Raji (cell line): ENCODE results near the gene EXOC4.

Experiments
- POLR2A ChIP-seq: IDR thresholded peaks from 2 replicates; pipeline ENCODE4 v1.6.1; 2011; ENCODE audit warnings: low read depth, low read length, control low read depth; ENCODE audit not compliant: insufficient read depth

EXOC4 gene

GRCh38 chr7:133796782-133797745 is 544.2 kb downstream of the EXOC4 start:
- no peak for TF ChIP-seq POLR2A

GRCh38 chr7:133797818-133798520 is 545.1 kb downstream of the EXOC4 start:
- TF ChIP-seq POLR2A = no peak

- TF ChIP-seq POLR2A = no peak
These were observed 548.5 kb downstream of the EXOC4 start for GRCh38 chr7:133801341-133801740.

DNA sequence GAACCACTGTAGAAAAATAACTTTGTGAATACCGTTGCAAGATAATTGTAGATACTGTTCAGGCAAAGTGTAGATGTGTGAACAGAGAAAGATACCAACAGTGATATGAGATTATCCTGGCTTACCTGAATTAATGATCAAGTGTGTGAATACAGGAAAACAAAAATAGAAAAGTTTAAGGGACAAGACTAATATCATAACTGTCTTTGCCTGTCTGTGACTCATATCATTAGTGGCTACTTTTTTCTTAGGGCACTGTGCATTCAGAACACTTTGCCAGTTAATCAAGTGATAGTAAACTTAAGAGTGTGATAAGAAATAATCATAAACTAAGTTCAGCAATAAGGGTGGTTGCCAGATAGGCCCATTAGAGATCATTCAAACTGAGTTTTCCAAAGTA is 551.2 kb downstream of the EXOC4 start:
- no peak for TF ChIP-seq POLR2A

- no peak for TF ChIP-seq POLR2A
These were observed 552.5 kb downstream of the EXOC4 start for GRCh38 chr7:133805426-133805825.

DNA sequence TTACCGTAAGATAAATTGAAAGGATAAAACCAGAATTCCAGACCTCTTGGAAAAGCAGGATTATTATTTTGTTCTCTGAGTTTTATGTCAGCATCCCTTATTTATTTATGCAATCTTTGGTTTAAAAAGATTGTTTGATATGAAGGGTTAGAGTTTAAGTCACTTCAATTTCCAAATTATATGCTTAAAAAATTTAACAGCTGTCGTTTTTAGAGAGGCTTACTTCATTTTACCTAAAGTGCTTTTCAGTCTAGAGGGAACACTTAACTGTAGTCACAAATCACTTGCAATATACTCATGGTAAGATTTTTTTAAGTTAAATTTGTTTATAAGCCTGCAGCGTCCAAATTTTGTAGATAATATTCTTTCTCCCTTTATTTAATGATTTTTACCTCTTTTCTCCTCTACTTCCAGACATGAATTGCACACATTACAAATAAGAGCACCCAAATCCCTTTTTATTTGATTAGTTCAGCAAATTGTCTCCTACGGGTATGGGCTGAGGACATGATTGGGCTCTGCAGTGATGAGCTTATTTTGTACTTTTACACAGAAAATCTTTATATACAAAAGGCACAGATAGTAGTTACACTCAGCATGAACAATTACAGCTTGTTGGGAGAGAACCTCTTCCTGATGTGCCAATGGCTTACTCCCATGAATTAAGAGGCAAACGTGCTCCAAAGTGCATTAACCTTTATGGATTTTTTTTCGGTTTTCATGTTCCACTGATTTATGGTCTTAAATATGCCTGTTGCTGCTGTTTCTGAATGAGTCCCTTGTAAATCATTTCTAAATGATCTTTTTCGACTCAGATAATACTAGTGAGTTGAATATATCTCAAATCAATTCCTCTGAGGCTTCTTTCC is 555.0 kb downstream of the EXOC4 start:
- no peak for TF ChIP-seq POLR2A

DNA sequence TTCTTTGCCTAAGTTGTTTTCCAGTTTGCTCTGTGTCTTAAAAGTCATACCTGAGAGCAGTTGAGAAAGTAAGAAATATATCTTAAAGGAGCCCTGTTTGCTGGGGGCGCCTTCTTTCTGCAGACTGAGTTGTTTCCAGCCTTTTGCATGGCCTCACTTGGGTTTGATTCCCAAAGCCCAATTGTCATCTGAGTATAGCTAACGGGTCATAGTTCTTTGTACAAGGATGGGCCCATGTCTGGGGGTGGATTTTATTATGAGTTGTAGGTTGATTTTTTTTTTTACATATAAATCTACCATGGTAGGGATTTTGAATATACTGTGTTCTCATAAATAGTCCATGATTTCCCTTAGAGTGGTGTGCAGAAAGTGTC is 555.6 kb downstream of the EXOC4 start:
- TF ChIP-seq POLR2A = no peak

- TF ChIP-seq POLR2A = no peak
These were observed 560.0 kb downstream of the EXOC4 start for GRCh38 chr7:133812877-133813276.

DNA sequence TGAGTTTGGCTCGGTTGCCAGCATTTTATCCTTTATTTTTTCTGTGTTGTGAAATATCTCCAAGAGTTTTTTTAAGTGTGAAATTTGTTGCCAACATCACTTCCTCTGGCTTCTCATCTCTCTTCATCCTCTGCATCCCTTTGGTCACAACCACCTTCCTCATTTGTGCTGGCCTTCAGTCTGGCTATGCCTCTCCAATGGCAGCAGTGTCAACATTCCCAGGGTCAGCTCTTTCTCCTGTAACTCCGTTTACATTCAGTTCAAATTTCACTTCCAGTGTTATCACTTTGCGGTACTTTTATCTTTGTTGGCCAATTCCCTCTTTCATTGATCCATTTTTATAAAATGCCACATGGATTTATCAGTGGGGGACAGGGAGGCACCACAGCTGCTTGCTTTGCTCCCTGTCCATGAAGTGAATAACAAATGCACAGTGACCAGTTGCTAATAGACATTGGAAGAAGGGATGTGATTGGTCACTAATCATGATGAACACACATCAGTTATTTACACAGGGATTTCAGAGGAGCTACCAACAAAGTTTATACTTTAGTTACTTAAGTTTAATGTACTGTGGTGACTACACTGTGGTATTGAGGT is 562.8 kb downstream of the EXOC4 start:
- no peak for TF ChIP-seq POLR2A

DNA sequence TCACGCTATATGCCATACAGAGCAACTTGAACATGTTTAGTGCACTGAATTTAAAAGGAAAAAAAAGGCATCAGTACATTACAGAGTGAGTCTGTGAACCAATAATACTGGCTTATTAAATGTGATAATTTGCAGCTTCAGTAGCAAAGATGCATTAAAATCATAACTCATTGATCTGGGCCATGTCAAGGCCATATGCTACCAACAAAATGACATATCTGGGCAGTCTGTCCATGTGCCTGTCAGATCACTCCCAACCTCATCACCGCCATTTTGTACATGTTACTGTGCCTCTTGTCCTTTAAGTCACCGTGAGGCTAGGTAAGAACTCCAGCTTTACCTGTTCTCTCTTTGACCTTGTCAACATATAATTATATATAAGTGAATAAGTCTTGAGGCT is 566.8 kb downstream of the EXOC4 start:
- TF ChIP-seq POLR2A = no peak

DNA sequence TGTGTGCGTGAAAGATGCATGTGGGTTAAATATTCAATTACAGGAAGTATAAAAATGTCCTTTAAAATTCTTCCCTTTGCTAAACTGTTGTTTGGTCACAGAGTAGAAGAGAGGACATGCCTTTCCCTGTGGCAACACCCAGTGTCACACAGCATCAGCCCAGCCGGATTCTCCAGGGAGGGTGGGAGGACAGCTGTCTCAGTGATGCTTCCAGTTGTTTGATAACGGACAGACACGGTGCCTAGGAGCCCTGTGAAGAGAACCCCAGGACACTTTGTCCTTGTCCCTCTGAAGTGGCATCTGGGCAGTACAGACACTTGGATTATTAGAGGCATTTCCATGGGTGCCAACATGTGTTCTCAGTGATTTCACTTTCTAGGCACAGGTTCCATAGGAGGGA is 567.7 kb downstream of the EXOC4 start:
- TF ChIP-seq POLR2A = no peak

DNA sequence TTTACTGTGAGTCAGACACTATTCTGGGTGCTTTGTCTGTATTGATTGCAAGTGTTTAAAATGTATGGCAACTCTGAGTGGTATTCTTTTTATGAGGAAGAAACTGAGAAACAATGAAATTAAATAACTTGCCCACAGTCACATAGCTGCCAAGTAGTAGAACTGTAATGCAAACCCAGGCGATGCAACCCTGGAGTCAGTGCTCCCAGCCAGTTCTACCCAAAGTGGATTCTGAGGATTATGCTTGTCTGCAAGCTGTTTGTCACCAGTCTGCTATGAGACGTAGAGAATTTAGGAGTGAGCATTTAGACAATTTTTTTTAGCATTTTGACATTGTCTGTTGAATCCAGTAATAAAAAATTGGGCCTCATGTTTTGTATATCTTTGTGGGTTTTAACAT is 568.3 kb downstream of the EXOC4 start:
- no peak for TF ChIP-seq POLR2A

- no peak for TF ChIP-seq POLR2A
These were observed 569.2 kb downstream of the EXOC4 start for GRCh38 chr7:133822001-133822641.

DNA sequence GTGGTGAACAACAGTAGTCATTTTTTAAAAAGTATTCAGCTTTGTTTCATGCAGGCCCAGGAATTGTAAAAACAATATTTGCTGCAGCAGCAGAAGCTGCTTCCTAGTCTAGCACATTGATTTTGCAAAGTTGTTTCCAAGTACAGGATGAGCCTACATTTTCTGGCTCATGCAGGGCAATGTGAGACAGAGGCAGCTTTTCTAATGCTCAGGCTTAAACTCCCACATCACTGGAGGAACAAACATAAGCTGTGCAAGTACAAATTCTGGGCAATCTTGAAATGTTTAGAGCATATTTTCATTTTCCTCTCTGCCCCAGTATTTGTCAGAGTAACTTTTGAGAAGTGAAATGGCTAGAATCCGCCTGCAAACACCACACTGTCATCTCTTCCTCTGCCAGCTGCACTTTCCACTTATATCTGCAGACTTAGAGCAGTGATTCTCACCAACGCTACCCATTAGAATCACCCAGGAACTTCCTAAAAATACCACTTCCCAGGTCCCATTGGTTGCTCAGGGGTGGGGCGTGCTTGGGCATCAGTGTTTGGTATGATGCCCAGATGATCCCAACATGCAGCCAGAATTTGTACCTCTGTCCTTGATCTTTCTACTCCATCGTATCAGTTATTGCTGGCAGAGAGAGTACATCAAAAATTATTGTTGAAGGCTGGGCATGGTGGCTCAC is 570.1 kb downstream of the EXOC4 start:
- TF ChIP-seq POLR2A = no peak
